Ascending aorta (tissue), 2 donors: ENCODE results near the gene STOML3. TPM values are rescaled to one million over a fixed set of nuclear protein-coding genes. Genes with fewer than 3 reads are reported as not detected.

Source experiments
- DNase-seq, 2 donors: peaks; one replicate each; pipeline ENCODE4 v3.0.0-alpha.2; 2019; ENCODE audit warnings: low spot score in 2 of 2
- H3K27ac ChIP-seq, 2 donors: fragments of 200-600 bp; sonication (generic); one replicate each; pipeline ENCODE4 v1.5.1; 2016 to 2017; ENCODE audit warnings: mild to moderate bottlenecking in 1 of 2
- H3K27me3 ChIP-seq: fragments of 200-600 bp; sonication (generic); one replicate; pipeline ENCODE4 v1.5.1; 2017
- H3K36me3 ChIP-seq, 2 donors: fragments of 200-600 bp; sonication (generic); one replicate each; pipeline ENCODE4 v1.5.1; 2016
- H3K4me1 ChIP-seq, 2 donors: fragments of 200-600 bp; sonication (generic); one replicate each; pipeline ENCODE4 v1.5.1; 2016 to 2017; ENCODE audit warnings: mild to moderate bottlenecking in 1 of 2
- H3K4me3 ChIP-seq, 2 donors: fragments of 200-600 bp; sonication (generic); one replicate each; pipeline ENCODE4 v1.5.1; 2016 to 2017; ENCODE audit warnings: mild to moderate bottlenecking in 1 of 2
- H3K9me3 ChIP-seq, 2 donors: fragments of 200-600 bp; sonication (generic); one replicate each; pipeline ENCODE4 v1.5.1; 2016
- intact Hi-C: fragments of 100-400 bp; cut with DNase I; formaldehyde crosslinking; loops from one replicate; pipeline ENCODE4 v1.15.1; 2023
- total RNA-seq: library from RNA; depleted of rRNA; stranded (reverse); fragments of >200 nt; gene quantifications from one replicate; pipeline ENCODE4 v1.1.0, GENCODE V29; 2016
- TF ChIP-seq, protein P1 (sequence below), 3 experiments: fragments of 200-600 bp in 2 of 3; fragments of 450-650 bp in 1 of 3; sonication (generic) in 2 of 3; IDR thresholded peaks; one replicate each; pipeline ENCODE4 v1.5.1; 2016 to 2019; ENCODE audit warnings: antibody characterized with exemption in 3 of 3, mild to moderate bottlenecking in 1 of 3, moderate library complexity in 1 of 3

STOML3 gene
- total RNA-seq, 1 donor from 2014 or later, result not detected

DNA sequence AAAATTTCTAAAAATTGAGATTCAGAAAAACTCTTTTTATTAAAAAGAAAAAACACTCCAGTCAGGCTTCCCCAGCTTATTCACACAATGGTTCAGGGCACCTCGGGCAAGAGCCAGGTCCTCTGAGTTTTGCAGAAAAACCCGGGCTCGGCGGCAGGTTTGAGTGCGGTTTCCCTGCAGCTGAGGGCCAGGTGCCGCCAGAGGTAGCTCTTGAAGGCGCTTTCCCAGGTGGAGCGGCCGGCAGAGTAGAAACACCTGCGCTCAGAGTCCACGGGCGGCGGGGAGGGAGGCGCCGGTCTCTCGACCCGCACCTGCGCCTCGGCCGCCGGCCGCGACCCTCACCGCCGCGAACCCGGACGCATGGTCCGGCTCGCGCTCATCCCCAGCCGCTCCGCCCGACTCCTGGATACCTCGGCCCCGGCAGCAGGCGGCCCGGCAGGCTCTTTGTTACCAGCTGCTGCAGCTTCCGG, 46.8 kb upstream of the STOML3 start:
- peak overlapping the region; percentile 97 to 100 for H3K4me3 ChIP-seq
- TF ChIP-seq, protein P1, sequence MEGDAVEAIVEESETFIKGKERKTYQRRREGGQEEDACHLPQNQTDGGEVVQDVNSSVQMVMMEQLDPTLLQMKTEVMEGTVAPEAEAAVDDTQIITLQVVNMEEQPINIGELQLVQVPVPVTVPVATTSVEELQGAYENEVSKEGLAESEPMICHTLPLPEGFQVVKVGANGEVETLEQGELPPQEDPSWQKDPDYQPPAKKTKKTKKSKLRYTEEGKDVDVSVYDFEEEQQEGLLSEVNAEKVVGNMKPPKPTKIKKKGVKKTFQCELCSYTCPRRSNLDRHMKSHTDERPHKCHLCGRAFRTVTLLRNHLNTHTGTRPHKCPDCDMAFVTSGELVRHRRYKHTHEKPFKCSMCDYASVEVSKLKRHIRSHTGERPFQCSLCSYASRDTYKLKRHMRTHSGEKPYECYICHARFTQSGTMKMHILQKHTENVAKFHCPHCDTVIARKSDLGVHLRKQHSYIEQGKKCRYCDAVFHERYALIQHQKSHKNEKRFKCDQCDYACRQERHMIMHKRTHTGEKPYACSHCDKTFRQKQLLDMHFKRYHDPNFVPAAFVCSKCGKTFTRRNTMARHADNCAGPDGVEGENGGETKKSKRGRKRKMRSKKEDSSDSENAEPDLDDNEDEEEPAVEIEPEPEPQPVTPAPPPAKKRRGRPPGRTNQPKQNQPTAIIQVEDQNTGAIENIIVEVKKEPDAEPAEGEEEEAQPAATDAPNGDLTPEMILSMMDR (IDR thresholded peaks at IDR 0.05), result no peak
- H3K27me3 ChIP-seq, result no peaks in the 10 kb centered on the region
- intact Hi-C loops, result loop anchor here (5.0 to 10.0 kb wide), 3 partner anchors 377 to 1737 kb away; partner anchors contain the start of gene MRPS31
- H3K9me3 ChIP-seq, result no peaks in the 10 kb centered on the region
- no peak for DNase-seq
- H3K27ac ChIP-seq, result peak overlapping the region; percentile 78 to 88
- no peaks in the 10 kb centered on the region for H3K36me3 ChIP-seq
- peaks cover 0 to 16% of the 10 kb centered on the region in 2 donors for H3K4me1 ChIP-seq

GRCh38 chr13:39036212-39036611, 45.6 kb upstream of the STOML3 start:
- peak overlapping the region; percentile 97 to 100 for H3K4me3 ChIP-seq
- no peak for DNase-seq
- H3K27ac ChIP-seq, result no peak overlapping the region
- no peaks in the 10 kb centered on the region for H3K9me3 ChIP-seq
- H3K27me3 ChIP-seq, result no peaks in the 10 kb centered on the region
- no peaks in the 10 kb centered on the region for H3K36me3 ChIP-seq
- peaks cover 0 to 16% of the 10 kb centered on the region in 2 donors for H3K4me1 ChIP-seq
- intact Hi-C loops, result loop anchor here (5.0 to 10.0 kb wide), 3 partner anchors 379 to 1739 kb away; partner anchors contain the start of gene MRPS31
- TF ChIP-seq, protein P1 (IDR thresholded peaks at IDR 0.05), result no peak

- intact Hi-C loops, result loop anchor here (5.0 to 10.0 kb wide), 3 partner anchors 379 to 1739 kb away; partner anchors contain the start of gene MRPS31
- peaks cover 0 to 1% of the 10 kb centered on the region in 2 donors for H3K36me3 ChIP-seq
- TF ChIP-seq, protein P1 (IDR thresholded peaks at IDR 0.05), result no peak
- no peak overlapping the region for H3K27ac ChIP-seq
- H3K27me3 ChIP-seq, result no peaks in the 10 kb centered on the region
- H3K4me1 ChIP-seq, result peaks cover 0 to 16% of the 10 kb centered on the region in 2 donors
- H3K9me3 ChIP-seq, result no peaks in the 10 kb centered on the region
- no peak for DNase-seq
- peak overlapping the region; percentile 6 to 100 for H3K4me3 ChIP-seq
Observed at GRCh38 chr13:39035799-39036198, 45.2 kb upstream of the STOML3 start.

DNA sequence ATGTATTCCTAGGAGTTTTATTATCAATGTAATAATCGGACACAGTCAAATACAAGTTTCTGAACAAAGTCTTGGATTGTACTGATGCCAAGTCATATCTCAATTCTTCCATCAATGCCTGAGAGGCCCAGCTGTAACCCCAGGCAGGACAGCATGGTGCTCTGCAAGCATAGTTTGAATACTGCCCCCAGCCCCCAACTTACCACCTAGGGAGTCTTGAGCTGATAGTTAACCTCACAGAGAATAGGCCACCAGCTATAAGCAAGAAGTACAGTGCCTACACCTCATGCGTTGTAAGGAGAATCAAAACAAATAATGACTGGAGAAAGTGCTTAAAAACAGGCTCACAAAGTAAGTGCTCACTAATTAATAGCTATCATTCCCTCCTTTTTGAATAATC, 44.6 kb upstream of the STOML3 start:
- DNase-seq, result no peak
- Histone ChIP-seq H3K4me1 (peaks cover 0 to 12% of the 10 kb centered on the region in 2 donors), H3K9me3 (no peaks in the 10 kb centered on the region), H3K4me3 (peak overlapping the region in 1 of 2 donors; percentile 100), H3K36me3 (peaks cover 0 to 4% of the 10 kb centered on the region in 2 donors), H3K27me3 (no peaks in the 10 kb centered on the region), H3K27ac (no peak overlapping the region)
- intact Hi-C loops, result loop anchor here (5.0 to 10.0 kb wide), 3 partner anchors 380 to 1740 kb away; partner anchors contain the start of gene MRPS31
- TF ChIP-seq, protein P1 (IDR thresholded peaks at IDR 0.05), result no peak

- TF ChIP-seq, protein P1 (IDR thresholded peaks at IDR 0.05), result no peak
- Histone ChIP-seq H3K27me3 (no peaks in the 10 kb centered on the region), H3K9me3 (no peaks in the 10 kb centered on the region), H3K4me1 (peaks cover 0 to 5% of the 10 kb centered on the region in 2 donors), H3K27ac (no peak overlapping the region), H3K36me3 (peaks cover 0 to 4% of the 10 kb centered on the region in 2 donors), H3K4me3 (no peak overlapping the region)
- intact Hi-C loops, result loop anchor here (10.0 kb wide), 2 partner anchors 381 to 1741 kb away; partner anchors contain the start of gene MRPS31
- no peak for DNase-seq
Observed at GRCh38 chr13:39034085-39034484, 43.5 kb upstream of the STOML3 start.
